NCI-H526 treated with DMSO at 0.1 percent for 48 hours (cell line): ENCODE results near the gene GPR161.
A peak's percentile ranks its signal among the peaks of the same experiment; 100 is the strongest.
"Not testable (repeated sequence)": the region's sequence is repeated elsewhere in the genome, so short reads cannot be mapped to it uniquely, and the experiment has no call there.

Source experiments
- DNase-seq: peaks from one replicate; lab custom pipeline; 2025; lab: John Stamatoyannopoulos, UW

The GPR161 gene

DNA sequence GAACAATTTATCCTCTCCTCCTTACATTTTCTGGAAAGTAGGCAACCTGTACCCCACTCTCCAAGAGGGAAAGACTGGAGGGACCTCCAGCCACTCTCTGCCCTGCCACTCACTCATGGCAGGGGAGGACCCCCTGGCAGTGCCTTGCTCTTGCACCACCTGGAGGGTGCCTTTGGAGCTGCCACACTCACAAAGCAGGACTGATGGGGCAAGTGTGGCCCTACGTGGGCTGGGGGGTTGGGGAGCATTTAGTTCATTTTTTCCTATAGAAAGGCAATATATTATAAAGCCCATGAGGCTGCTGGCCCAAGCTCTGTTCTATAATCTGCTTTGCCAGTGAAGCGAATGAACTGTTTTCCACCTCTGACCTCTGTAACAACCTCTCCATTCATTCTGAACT, 50.3 kb downstream of the GPR161 start:
- no peak for DNase-seq

DNA sequence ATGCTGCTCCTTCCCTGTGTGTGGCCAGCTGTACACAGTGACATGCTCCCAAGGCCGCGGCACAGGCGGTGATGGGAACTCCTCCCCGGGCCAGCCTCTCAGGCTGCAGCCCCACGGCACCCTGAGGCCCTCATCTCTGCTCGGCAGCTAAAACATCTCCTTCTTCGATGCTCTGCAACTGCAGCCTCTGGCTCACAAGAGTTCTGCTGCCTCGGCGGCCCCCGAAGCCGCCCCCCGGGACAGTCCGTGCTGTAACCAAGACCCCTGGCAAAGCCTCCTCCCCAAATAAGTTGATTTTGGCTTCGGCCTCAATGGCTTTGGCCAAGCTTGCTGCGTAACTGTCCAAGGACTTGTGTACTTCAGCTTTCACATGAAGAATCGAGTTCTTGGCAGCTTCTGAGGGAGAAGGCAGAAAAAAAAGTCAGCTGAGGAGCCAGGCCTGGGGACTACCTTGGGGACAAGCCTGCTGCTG, 51.3 kb downstream of the GPR161 start:
- DNase-seq: no peak

GRCh38 chr1:168084396-168085231, 52.1 kb downstream of the GPR161 start:
- DNase-seq: peak; percentile 29

- no peak for DNase-seq
These were observed 53.0 kb downstream of the GPR161 start for GRCh38 chr1:168083456-168084325.

DNA sequence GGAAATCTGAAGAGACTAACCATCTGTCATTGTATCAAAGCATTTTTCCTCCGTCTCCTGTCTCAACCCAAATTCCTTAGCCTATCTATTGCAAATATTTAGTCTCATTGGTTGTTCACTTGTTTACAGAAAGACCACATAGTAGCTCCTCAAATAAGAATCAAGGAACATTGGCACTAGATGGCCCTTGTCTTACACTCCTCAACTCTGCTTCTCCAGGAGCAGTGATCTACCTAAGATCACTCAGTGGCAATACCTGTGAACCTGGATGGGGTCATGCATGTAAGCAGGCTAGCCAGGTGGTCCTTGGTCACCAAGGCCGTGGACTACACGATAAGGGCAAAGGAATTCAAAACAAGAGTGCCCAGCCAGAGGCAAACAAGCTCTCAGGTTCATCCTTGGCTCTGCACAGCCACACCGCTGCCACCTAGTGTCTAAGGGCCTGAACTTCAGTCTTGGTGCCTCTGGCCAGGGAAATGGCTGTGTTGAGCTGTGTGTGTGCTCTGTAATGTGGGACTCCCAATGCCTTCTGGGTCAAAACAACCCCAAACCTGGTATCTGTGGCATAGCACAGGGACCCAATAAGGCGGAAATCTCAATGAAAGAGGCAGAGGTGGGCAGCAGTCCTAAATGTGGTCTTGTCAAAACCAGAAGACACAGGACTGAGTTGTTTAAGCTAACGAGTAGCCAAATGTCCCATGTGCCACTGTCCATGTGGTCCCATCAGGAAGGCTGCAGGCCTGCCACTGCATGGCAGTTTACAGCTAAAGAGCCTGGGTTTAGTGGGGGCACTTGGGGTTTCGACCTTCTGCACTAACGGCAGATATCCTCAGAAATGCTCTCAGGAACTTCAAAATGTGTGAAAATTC, 54.5 kb downstream of the GPR161 start:
- peak; percentile 71 for DNase-seq

DNA sequence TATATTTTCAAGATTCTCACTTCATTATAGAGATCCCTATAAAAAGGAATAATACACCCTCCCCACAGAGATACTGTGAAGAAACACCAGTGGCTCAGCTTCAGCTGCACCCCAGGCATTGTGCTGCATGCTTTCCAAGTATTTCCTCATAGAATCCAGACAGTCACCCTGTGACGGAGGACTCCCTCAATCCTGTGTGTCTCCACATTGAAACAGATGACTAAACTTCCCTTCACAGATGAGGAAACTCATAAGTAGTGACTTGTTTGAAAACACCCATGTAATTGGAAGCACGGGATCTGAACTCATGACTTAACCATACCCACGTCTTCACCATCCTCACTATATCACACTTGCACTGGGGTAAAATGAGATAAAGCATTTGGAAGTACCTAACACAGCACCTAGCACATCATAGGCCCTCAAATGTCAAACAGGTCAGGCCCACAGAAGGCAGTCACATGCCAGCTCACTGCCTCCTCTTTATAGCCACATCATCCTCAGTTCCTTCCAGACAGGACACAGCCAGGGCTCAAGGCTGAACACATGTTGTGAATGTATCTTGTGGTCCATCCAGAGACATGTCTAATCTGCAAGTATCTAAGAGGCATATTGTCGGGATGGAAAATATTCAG, 55.2 kb downstream of the GPR161 start:
- DNase-seq: no peak

- no peak for DNase-seq
These were observed 57.0 kb downstream of the GPR161 start for GRCh38 chr1:168079761-168080160.

GRCh38 chr1:168069384-168069783, 67.3 kb downstream of the GPR161 start:
- DNase-seq: no peak

GRCh38 chr1:168065506-168065905, 71.2 kb downstream of the GPR161 start:
- DNase-seq: no peak

DNA sequence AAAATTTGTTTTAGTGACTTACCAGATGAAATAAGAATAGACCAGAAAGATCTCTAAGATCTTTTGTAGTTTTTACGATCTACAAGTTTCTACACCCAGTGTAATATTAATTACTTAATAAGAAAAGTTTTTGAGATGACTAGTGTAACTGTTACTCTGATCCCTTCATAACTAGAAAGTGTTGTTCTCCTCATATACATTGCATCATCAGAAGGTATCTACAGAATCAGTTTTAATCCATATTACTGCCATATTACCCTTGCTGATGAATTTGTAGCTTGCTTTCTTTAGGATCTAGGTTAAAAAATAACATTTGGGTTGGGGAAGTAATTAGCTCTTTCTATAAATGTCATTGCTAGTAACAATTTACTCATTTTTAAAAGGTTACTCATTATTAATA, 72.5 kb downstream of the GPR161 start:
- DNase-seq: no peak

GRCh38 chr1:168057921-168058320, 78.8 kb downstream of the GPR161 start:
- DNase-seq: no peak

- no peak for DNase-seq
These were observed 79.4 kb downstream of the GPR161 start for GRCh38 chr1:168057355-168057754.

DNA sequence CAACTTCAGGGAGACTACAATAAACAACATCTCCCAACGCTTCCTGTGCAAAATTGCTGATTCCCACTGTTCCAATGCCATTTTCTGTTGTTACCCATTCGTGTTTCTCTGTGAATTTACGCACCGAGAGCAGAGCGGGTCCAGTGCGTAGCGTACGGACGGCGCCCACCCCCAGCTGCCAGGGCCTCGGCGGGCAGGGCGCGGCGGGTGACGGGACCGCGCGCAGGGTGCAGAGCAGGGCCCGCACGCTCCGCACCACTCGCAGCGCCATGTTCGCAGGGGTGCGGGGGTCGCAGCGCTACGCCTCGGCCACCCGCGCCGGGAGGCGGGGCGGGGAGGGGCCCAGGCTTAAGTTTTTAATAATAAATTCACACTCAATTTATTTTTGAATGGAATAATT, 80.6 kb downstream of the GPR161 start:
- not testable (repeated sequence) for DNase-seq

- no peak for DNase-seq
These were observed 82.6 kb downstream of the GPR161 start for GRCh38 chr1:168054117-168054516.

GRCh38 chr1:168053681-168054080, 83.0 kb downstream of the GPR161 start:
- no peak for DNase-seq

DNA sequence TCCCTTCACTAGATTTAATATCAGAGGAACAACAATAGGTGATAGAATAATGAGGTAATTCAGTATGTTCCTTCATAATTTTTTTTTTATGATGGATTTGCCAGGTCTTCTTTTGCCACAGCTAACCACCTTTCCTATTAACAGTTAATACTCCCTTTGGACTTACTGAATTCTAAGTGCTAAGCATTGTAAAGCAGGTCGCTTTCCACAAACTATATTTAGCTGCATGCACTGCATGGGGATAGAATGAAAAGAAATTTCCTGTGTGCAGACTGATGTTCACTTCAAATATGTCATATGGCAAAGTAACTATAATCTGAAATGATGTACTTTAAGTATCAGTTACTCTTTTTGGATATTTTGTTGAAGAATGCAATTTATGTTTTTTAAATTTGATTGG, 85.8 kb downstream of the GPR161 start:
- no peak for DNase-seq

- no peak for DNase-seq
These were observed 86.4 kb downstream of the GPR161 start for GRCh38 chr1:168050307-168050706.

GRCh38 chr1:168045311-168045710, 91.4 kb downstream of the GPR161 start:
- DNase-seq: no peak

GRCh38 chr1:168042362-168042761, 94.4 kb downstream of the GPR161 start:
- DNase-seq: no peak

- DNase-seq: no peak
These were observed 101.4 kb downstream of the GPR161 start for GRCh38 chr1:168035345-168035744.

GRCh38 chr1:168032029-168032428, 104.7 kb downstream of the GPR161 start:
- DNase-seq: no peak

- no peak for DNase-seq
These were observed 105.1 kb downstream of the GPR161 start for GRCh38 chr1:168031627-168032026.
